Activated CD4-positive, CD25-positive, alpha-beta regulatory T cell treated with anti-CD3 and anti-CD28 coated beads, Interleukin-2, amount 50 U/mL, for 24 hours (primary cell): Measurements from ENCODE around the gene SRGAP1.

ENCODE experiments used
- ATAC-seq, 2 donors: fragments of 150-1000 bp; cut with Tn5 transposase; one replicate each; pipeline ENCODE4 v1.10.0; 2021; ENCODE audit warnings: mild to moderate bottlenecking in 1 of 2, moderate library complexity in 1 of 2

The SRGAP1 gene

GRCh38 chr12:63844391-63845341 is at the start of gene SRGAP1:
SRGAP1 (plus strand) TSS chr12:63844700; CDS start chr12:63844817, 117 bp downstream.
- ATAC-seq, result peak in 1 of 2 donors; percentile 2

GRCh38 chr12:63795032-63795687 is 49.3 kb upstream of the SRGAP1 start:
- no peak for ATAC-seq

GRCh38 chr12:63795944-63796343 is 48.6 kb upstream of the SRGAP1 start:
- ATAC-seq, result no peak

DNA sequence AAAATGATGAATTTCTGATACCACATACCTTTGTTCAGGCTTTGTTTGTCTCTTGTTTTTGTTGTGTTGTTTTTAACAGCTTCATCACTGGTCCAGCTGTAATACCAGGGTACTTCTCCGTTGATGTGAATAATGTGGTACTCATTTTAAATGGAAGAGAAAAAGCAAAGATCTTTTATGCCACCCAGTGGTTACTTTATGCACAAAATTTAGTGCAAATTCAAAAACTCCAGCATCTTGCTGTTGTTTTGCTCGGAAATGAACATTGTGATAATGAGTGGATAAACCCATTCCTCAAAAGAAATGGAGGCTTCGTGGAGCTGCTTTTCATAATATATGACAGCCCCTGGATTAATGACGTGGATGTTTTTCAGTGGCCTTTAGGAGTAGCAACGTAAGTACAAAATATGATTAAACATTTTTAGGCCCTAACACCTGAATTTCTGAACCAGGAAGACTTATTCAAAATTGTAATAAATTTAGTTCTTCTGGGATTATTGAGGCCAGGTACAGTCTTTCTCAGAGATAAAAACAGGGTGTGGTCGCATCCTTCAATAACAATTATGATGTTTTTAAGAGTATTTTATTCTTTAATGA is 42.4 kb upstream of the SRGAP1 start:
- no peak for ATAC-seq

DNA sequence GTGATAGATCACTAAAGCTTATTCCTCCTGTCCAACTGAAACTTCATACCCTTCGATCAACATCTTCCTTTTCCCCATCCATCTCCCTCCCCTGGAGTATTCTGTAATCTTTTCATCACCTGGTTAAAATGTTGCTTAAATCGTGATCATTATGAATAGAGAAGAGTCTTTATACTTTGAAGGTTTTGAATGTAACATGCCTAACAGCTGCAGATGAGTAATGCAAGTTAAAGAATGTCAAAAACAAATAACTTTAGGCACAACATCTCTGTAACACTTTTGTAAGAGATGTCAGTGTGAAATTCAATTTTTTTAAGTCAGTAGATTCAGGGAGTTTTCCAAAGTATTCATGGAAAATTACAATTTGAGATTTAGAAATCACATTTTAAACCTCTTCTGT is 39.8 kb upstream of the SRGAP1 start:
- no peak for ATAC-seq

DNA sequence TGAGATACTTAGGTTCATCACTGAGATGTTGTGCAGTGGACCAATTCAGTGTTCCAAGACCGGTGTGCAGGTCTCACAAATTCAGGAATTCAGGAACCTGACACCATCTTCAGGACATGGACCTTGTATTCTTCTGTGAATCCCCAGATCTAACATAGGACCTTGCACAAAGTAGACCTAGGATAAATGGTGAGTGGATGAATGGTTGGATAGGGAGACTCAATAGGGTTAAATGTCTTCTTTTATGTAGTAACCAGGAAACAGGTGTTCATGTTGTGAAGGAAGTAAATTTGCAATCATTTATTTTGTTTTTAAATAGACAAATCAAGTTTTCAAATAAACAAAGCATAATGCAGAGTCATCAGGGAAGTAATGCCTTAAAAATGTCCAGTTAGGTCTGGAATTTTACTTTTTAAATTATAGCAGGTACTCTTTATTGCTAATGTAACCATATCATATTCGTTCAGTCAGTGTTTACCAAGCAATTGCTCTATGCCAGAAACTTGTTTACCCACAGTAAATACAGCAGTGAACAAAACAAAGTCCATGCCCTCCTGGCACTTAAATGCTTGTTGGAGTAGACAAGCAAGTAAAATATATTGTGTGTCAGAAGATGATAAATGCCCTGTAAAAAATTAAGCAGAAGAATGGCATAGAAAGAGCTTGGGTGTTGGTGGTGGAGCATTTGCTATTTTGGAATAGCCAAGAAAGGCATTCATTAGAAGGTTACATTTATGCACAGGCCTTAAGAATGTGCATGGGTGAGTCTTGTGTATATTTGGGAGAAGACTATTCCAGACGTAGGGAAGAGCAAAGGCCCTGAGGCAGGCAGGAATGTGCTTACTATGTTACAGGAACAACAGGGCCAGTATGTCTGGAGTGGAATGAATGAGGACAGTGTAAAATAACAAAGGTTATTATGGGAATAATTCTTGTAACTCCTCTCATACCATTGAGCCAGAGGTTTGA is 38.5 kb upstream of the SRGAP1 start:
- ATAC-seq, result no peak

DNA sequence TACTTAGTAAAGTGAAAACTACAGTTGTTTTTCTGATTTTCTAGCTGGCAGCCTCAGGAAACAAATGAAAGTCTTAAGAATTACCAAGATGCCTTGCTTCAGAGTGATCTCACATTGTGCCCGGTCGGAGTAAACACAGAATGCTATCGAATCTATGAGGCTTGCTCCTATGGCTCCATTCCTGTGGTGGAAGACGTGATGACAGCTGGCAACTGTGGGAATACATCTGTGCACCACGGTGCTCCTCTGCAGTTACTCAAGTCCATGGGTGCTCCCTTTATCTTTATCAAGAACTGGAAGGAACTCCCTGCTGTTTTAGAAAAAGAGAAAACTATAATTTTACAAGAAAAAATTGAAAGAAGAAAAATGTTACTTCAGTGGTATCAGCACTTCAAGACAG is 35.9 kb upstream of the SRGAP1 start:
- no peak for ATAC-seq

DNA sequence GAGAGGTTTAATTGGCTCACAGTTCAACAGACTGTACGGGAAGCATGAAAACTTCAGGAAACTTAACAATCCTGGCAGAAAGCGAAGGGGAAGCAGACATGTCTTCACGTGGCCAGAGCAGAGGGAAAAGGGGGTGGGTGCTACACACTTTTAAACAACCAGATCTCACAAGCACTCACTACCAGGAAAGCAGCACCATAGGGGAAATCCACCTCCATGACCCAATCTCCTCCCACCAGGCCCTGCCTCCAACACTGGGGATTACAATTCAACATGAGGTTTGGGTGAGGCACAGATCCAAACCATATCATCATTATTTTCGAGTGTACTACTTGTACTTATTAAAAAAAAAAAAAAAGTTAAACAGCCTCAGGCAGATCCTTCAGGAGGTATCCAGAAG is 34.9 kb upstream of the SRGAP1 start:
- no peak for ATAC-seq

GRCh38 chr12:63811334-63811733 is 33.2 kb upstream of the SRGAP1 start:
- ATAC-seq, result no peak

DNA sequence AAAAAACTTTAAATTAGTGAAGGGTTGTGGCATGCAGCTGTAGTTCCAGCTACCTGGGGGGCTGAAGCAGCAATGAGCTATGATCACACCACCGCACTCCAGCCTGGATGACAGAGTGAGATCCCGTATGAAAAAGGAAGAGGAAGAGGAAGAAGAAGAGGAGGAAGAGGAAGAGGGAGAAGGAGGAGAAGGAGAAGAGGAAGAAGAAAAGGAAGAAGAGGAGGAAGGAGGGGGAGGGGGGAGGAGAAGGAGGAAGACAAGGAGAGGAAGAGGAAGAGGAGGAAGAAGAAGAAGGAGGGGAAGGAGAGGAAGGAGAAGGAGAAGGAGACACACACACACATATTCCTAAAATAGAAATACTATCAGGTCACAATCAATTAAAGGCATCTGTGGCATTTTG is 32.7 kb upstream of the SRGAP1 start:
- ATAC-seq, result no peak

DNA sequence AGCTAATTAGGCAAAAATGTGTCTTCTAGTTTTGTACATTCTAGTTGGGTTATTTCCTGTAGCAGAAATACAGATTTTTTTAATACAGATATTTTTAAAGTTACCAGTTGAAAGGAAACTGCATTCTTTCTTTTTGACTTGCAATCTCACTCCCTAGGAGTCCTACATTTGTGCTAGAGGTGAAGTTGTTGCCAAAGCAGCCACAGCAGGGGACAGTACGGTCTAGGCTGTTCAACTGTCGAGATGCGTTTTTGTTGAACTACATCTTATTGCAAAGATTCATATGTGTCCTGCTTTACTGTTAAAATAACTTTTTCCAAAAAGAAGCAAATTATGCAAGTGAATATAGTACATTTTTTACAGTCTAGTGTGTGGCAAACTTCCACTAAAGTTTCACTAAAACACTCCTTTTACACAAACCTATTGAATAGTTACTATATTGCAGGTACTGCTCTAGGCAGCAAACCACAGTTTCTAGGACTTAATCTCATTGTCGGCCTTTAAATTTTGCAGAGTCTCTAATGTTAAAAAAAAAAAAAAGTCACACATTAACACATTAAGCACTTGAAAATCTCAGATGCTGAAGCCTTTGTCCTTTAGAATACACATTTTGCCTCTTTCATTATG is 30.2 kb upstream of the SRGAP1 start:
- no peak for ATAC-seq

- no peak for ATAC-seq
These were observed 29.0 kb upstream of the SRGAP1 start for GRCh38 chr12:63815482-63815852.

GRCh38 chr12:63816031-63816430 is 28.5 kb upstream of the SRGAP1 start:
- no peak for ATAC-seq

DNA sequence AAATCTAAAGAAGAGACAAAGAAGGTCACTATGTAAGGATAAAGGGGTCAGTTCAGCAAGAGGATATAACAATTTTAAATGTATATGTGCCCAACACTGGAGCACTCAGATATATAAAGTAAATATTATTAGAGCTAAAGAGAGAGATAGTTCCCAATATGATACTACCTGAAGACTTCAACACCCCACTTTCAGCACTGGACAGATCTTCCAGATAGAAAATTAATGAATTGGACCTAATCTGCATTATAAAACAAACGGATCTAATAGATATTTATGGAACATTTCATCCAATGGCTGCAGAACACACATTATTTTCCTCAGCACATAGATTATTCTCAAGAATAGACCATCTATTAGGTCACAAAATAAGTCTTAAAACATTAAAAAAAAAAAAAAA is 24.1 kb upstream of the SRGAP1 start:
- ATAC-seq, result no peak

DNA sequence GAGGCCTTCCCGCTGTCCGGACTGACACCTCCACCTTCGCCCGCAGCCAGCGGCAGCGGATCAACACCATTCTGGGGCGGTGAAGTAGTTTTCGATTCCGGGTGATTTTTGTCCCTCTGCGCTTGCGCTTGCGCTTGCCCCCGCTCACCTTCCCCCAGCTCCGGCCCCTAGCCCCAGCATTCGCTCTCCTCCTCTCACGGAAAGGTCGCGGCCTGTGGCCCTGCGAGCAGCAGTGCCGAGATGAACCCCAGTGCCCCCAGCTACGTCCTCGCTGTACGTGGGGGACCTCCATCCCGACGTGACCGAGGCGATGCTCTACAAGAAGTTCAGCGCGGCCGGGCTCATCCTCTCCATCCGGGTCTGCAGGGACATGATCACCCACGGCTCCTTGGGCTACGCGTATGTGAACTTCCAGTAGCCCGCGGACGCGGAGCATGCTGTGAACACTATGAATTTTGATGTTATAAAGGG is 22.7 kb upstream of the SRGAP1 start:
- no peak for ATAC-seq

DNA sequence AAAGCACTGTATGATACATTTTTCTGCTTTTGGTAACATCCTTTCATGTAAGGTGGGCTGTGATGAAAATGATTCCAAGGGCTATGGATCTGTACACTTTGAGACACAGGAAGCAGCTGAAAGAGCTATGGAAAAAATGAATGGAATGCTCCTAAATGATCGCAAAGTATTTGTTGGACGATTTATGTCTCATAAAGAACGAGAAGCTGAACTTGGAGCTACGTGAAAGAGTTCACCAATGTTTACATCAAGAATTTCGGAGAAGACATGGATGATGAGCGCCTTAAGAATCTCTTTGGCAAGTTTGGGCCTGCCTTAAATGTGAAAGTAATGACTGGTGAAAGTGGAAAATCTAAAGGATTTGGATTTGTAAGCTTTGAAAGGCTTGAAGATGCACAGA is 22.1 kb upstream of the SRGAP1 start:
- ATAC-seq, result no peak

DNA sequence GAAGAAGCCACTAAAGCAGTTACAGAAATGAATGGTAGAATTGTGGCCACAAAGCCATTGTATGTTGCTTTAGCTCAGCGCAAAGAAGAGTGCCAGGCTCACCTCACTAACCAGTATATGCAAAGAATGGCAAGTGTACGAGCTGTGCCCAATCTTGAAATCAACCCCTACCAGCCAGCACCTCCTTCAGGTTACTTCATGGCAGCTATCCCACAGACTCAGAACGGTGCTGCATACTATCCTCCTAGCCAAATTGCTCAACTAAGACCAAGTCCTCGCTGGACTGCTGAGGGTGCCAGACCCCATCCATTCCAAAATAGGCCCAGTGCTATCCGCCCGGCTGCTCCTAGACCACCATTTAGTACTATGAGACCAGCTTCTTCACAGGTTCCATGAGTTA is 21.5 kb upstream of the SRGAP1 start:
- ATAC-seq, result no peak

- ATAC-seq, result no peak
These were observed 18.4 kb upstream of the SRGAP1 start for GRCh38 chr12:63826006-63826585.

GRCh38 chr12:63828867-63829266 is 15.6 kb upstream of the SRGAP1 start:
- ATAC-seq, result no peak

DNA sequence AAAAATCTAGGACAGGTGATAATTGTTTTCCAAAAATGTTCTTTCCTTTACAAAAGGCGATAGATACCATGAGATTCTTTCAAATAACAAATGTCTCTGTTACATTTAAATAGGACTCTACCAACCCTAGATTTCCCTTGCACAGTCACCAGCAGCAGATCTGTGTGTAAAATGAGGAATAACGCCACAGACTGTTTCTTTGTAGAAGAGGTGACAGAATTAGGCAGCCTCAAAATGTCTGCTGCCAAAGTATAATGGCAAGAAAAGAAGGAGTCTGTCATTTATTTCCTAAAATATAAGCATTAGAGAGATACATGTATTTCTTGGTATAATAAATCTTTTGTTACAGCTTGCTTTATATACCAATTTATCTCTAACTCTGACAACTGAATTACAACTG is 8.5 kb upstream of the SRGAP1 start:
- ATAC-seq, result no peak

GRCh38 chr12:63836936-63837335 is 7.6 kb upstream of the SRGAP1 start:
- no peak for ATAC-seq

DNA sequence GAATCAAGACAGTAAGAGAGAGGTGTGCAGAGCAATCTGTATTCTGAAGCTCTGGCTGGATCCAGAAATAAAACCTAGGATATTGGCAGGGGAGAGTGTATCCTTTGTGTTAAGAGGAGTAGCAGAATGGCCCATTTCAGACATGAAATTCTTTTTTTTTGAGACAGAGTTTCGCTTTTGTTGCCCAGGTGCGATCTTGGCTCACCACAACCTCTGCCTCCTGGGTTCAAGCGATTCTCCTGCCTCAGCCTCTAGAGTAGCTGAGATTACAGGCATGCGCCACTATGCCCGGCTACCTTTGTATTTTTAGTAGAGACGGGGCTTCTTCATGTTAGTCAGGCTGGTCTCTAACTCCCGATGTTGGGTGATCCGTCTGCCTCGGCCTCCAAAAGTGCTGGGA is 6.1 kb upstream of the SRGAP1 start:
- ATAC-seq, result no peak
